Thymus (tissue), 11 donors: ENCODE data around the gene THUMPD3. TPM values are rescaled to one million over a fixed set of nuclear protein-coding genes. Genes with fewer than 3 reads are reported as not detected.

Source experiments
- DNase-seq, 9 donors: peaks; one replicate each; pipeline ENCODE4 v3.0.0-alpha.2; 2013; ENCODE audit warnings: low spot score in 9 of 9, low read depth in 6 of 9, missing footprints in 1 of 9
- H3K27ac ChIP-seq, 2 donors: one replicate each; pipeline ENCODE4 v1.5.1; 2013; ENCODE audit warnings: control low read depth in 1 of 2, low read depth in 1 of 2, low read length in 1 of 2, mild to moderate bottlenecking in 1 of 2, moderate library complexity in 1 of 2
- H3K27me3 ChIP-seq, 2 donors: one replicate each; pipeline ENCODE4 v1.5.1; 2013; ENCODE audit warnings: low read length in 1 of 2; ENCODE audit not compliant: control insufficient read depth in 2 of 2, insufficient read depth in 1 of 2
- H3K36me3 ChIP-seq, 2 donors: one replicate each; pipeline ENCODE4 v1.5.1; 2013; ENCODE audit warnings: low read length in 1 of 2, mild to moderate bottlenecking in 1 of 2, moderate library complexity in 1 of 2; ENCODE audit not compliant: control insufficient read depth in 2 of 2, insufficient read depth in 2 of 2
- H3K4me1 ChIP-seq, 2 donors: one replicate each; pipeline ENCODE4 v1.5.1; 2013; ENCODE audit warnings: low read length in 2 of 2; ENCODE audit not compliant: control insufficient read depth in 2 of 2, insufficient read depth in 2 of 2
- H3K4me3 ChIP-seq, 2 donors: one replicate each; pipeline ENCODE4 v1.5.1; 2013; ENCODE audit warnings: low read length in 2 of 2, control low read depth in 1 of 2, mild to moderate bottlenecking in 1 of 2
- H3K9me3 ChIP-seq, 2 donors: one replicate each; pipeline ENCODE4 v1.5.1; 2013; ENCODE audit warnings: low read length in 1 of 2, mild to moderate bottlenecking in 1 of 2; ENCODE audit not compliant: control insufficient read depth in 2 of 2, insufficient read depth in 1 of 2
- WGBS: extraction: QIAGEN DNeasy Blood & Tissue Kit; methylation state at CpG from one replicate; pipeline ENCODE4 v1.1.7; 2013; 5-methylcytosine and 5-hydroxymethylcytosine counted together
- polyA plus RNA-seq: library from polyadenylated mRNA; stranded (reverse); fragments of 200-250 nt; gene quantifications from one replicate; pipeline ENCODE4 v1.2.3, GENCODE V29; 2013
- total RNA-seq: library from RNA; stranded (reverse); fragments of 120-200 nt; gene quantifications from one replicate; pipeline ENCODE4 v1.2.4, GENCODE V29; 2013
- donor health status: healthy.

The THUMPD3 gene
- total and polyA plus RNA-seq, 2 donors = 36.6 to 48.0 TPM

GRCh38 chr3:9332250-9333030, 30.4 kb upstream of the THUMPD3 start:
- no peaks in the 10 kb centered on the region for H3K27me3 ChIP-seq
- H3K27ac ChIP-seq = no peak overlapping the region
- no peaks in the 10 kb centered on the region for H3K36me3 ChIP-seq
- H3K9me3 ChIP-seq = no peaks in the 10 kb centered on the region
- H3K4me1 ChIP-seq = no peaks in the 10 kb centered on the region
- DNase-seq = no peak
- no peak overlapping the region for H3K4me3 ChIP-seq
- 94% methylated on average over 6 of the region's 6 CpGs for WGBS

GRCh38 chr3:9339761-9340471, 22.9 kb upstream of the THUMPD3 start:
- H3K36me3 ChIP-seq = no peaks in the 10 kb centered on the region
- H3K27me3 ChIP-seq = no peaks in the 10 kb centered on the region
- WGBS = 98% methylated on average over 1 of the region's 1 CpG
- no peak overlapping the region for H3K27ac ChIP-seq
- H3K9me3 ChIP-seq = no peaks in the 10 kb centered on the region
- no peak overlapping the region for H3K4me3 ChIP-seq
- H3K4me1 ChIP-seq = no peaks in the 10 kb centered on the region
- no peak for DNase-seq

GRCh38 chr3:9340472-9340902, 22.4 kb upstream of the THUMPD3 start:
- no peaks in the 10 kb centered on the region for H3K36me3 ChIP-seq
- H3K9me3 ChIP-seq = no peaks in the 10 kb centered on the region
- no peaks in the 10 kb centered on the region for H3K4me1 ChIP-seq
- DNase-seq = no peak
- H3K27ac ChIP-seq = no peak overlapping the region
- WGBS = 96% methylated on average over 3 of the region's 3 CpGs
- no peak overlapping the region for H3K4me3 ChIP-seq
- H3K27me3 ChIP-seq = no peaks in the 10 kb centered on the region

- Histone ChIP-seq H3K27ac (no peak overlapping the region), H3K27me3 (no peaks in the 10 kb centered on the region), H3K4me3 (no peak overlapping the region), H3K4me1 (no peaks in the 10 kb centered on the region), H3K9me3 (no peaks in the 10 kb centered on the region), H3K36me3 (no peaks in the 10 kb centered on the region)
- 96% methylated on average over 4 of the region's 4 CpGs for WGBS
- DNase-seq = no peak
Observed at GRCh38 chr3:9342696-9343095, 20.2 kb upstream of the THUMPD3 start.

GRCh38 chr3:9343115-9343514, 19.7 kb upstream of the THUMPD3 start:
- H3K27me3 ChIP-seq = no peaks in the 10 kb centered on the region
- DNase-seq = no peak
- no peaks in the 10 kb centered on the region for H3K36me3 ChIP-seq
- no peaks in the 10 kb centered on the region for H3K4me1 ChIP-seq
- 71% methylated on average over 4 of the region's 4 CpGs for WGBS
- H3K4me3 ChIP-seq = no peak overlapping the region
- H3K9me3 ChIP-seq = no peaks in the 10 kb centered on the region
- H3K27ac ChIP-seq = no peak overlapping the region

GRCh38 chr3:9345041-9345440, 17.8 kb upstream of the THUMPD3 start:
- Histone ChIP-seq H3K27me3 (no peaks in the 10 kb centered on the region), H3K4me1 (no peaks in the 10 kb centered on the region), H3K27ac (no peak overlapping the region), H3K36me3 (no peaks in the 10 kb centered on the region), H3K4me3 (no peak overlapping the region), H3K9me3 (no peaks in the 10 kb centered on the region)
- WGBS = 2% methylated on average over 1 of the region's 1 CpG
- no peak for DNase-seq

- DNase-seq = no peak
- no peaks in the 10 kb centered on the region for H3K9me3 ChIP-seq
Observed at GRCh38 chr3:9346141-9346540, 16.7 kb upstream of the THUMPD3 start.

GRCh38 chr3:9347081-9347480, 15.8 kb upstream of the THUMPD3 start:
- H3K9me3 ChIP-seq = no peaks in the 10 kb centered on the region
- no peaks in the 10 kb centered on the region for H3K36me3 ChIP-seq
- H3K4me1 ChIP-seq = no peaks in the 10 kb centered on the region
- H3K27ac ChIP-seq = no peak overlapping the region
- H3K4me3 ChIP-seq = no peak overlapping the region
- 93% methylated on average over 5 of the region's 5 CpGs for WGBS
- no peak for DNase-seq
- no peaks in the 10 kb centered on the region for H3K27me3 ChIP-seq

More at GRCh38 chr3:9346141-9346540, 16.7 kb upstream of the THUMPD3 start:
- H3K27me3 ChIP-seq = no peaks in the 10 kb centered on the region
- no peak overlapping the region for H3K4me3 ChIP-seq
- 98% methylated on average over 1 of the region's 1 CpG for WGBS
- no peak overlapping the region for H3K27ac ChIP-seq
- no peaks in the 10 kb centered on the region for H3K4me1 ChIP-seq
- no peaks in the 10 kb centered on the region for H3K36me3 ChIP-seq

GRCh38 chr3:9347887-9348286, 15.0 kb upstream of the THUMPD3 start:
- 48% methylated on average over 2 of the region's 2 CpGs for WGBS
- H3K4me1 ChIP-seq = no peaks in the 10 kb centered on the region

More at GRCh38 chr3:9347887-9348286, 15.0 kb upstream of the THUMPD3 start:
- DNase-seq = no peak
- Histone ChIP-seq H3K9me3 (no peaks in the 10 kb centered on the region), H3K36me3 (no peaks in the 10 kb centered on the region), H3K27ac (no peak overlapping the region), H3K4me3 (no peak overlapping the region), H3K27me3 (no peaks in the 10 kb centered on the region)
